ENCODE results near the gene DIRAS1.
"Not testable (repeated sequence)": the region's sequence is repeated elsewhere in the genome, so short reads cannot be mapped to it uniquely, and the experiment has no call there.

DIRAS1 gene

DNA sequence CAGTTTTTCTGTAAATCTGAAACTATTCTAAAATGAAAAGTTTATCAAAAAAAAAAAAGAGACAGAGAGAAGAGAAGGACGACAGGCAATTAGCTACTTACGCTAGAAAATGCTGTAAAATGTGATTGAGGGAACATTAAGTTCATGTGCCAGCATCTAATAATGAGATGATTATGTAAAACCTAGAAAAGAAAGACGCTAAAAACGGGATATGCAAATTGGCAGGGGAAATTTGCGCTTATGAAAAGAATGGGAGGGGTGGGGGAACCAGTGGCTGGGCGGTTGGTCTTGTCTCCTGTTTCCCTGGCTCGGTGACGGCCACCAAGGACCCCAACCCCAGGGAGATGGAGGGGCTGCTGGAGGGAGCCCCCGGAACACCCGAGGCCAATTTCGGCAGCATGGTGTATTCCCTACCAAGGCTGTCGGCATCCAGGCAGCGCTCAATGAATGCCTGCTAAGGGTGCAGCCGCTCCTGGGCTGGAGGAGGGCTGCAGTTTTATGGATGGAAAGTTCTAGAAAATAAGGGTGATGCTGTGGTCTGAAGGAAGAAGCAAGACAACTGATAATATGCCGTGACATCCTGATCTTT lies 52.9 kb downstream of the DIRAS1 start:
- no peak for DNase-seq

DNA sequence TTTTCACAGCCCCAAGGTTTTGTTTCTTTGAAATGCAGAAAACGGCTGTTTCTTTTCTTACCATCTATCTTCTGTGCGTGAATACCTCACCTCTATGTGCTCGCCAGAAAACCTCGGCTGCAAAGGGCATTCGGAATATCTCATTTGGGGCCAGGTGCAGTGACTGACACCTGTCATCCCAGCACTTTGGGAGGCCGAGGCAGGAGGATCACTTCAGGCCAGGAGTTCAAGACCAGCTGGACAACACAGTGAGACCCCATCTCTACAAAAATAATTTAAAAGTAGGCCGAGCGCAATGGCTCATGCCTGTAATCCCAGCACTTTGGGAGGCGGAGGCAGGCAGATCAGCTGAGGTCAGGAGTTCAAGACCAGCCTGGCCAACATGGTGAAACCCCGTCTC lies 53.8 kb downstream of the DIRAS1 start:
- DNase-seq: not testable (repeated sequence)

DNA sequence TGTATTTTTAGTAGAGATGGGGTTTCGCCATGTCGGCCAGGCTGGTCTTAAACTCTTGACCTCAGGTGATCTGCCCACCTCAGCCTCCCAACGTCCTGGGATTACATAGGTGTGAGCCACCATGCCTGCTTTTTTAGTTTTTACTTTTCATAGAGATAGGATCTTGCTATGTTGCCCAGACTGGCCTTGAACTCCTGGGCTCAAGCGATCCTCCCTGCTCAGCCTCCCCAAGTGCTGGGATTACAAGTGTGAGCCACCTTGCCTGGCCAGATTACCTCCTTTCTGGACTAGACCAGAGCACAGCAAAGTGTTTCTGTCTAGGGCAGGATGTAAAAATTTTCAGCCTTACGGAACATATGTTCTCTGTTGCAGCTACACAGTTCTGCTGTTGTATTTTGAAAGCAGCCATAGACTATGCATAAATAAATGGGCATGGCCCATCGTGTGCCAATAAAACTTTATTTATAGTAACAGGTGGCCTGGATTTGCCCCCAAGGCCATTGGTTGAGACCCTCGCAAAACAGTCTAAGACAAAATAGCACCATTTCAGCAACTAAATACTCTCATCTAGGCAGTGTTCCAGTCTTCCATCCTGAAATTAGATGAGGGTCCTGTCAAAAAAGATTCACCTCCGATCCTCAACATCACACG lies 54.7 kb downstream of the DIRAS1 start:
- no peak for DNase-seq

- DNase-seq: no peak
Measured at GRCh38 chr19:2665103-2665502, 56.1 kb downstream of the DIRAS1 start.

Data from DMS79 treated with DMSO at 0.1 percent for 48 hours (cell line).